Measurements from ENCODE around the gene APOBEC4.

- no peak for TF ChIP-seq POLR2AphosphoS5 (IDR thresholded peaks at IDR 0.05; ENCODE audit: low read depth, low read length)
- TF ChIP-seq, protein P1, sequence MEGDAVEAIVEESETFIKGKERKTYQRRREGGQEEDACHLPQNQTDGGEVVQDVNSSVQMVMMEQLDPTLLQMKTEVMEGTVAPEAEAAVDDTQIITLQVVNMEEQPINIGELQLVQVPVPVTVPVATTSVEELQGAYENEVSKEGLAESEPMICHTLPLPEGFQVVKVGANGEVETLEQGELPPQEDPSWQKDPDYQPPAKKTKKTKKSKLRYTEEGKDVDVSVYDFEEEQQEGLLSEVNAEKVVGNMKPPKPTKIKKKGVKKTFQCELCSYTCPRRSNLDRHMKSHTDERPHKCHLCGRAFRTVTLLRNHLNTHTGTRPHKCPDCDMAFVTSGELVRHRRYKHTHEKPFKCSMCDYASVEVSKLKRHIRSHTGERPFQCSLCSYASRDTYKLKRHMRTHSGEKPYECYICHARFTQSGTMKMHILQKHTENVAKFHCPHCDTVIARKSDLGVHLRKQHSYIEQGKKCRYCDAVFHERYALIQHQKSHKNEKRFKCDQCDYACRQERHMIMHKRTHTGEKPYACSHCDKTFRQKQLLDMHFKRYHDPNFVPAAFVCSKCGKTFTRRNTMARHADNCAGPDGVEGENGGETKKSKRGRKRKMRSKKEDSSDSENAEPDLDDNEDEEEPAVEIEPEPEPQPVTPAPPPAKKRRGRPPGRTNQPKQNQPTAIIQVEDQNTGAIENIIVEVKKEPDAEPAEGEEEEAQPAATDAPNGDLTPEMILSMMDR (IDR thresholded peaks at IDR 0.05): no peak
Measured at GRCh38 chr1:183597656-183598347, 55.3 kb downstream of the APOBEC4 start.

Measured in Panc1 (cell line).